ENCODE measurements around the gene SAMD3.
"Not testable (repeated sequence)": the region's sequence is repeated elsewhere in the genome, so short reads cannot be mapped to it uniquely, and the experiment has no call there.

SAMD3 gene

GRCh38 chr6:130138116-130138908, 84.4 kb downstream of the SAMD3 start:
- no peak for FAIRE-seq
- DNase-seq (ENCODE audit: insufficient read length, low spot score) = no peak

DNA sequence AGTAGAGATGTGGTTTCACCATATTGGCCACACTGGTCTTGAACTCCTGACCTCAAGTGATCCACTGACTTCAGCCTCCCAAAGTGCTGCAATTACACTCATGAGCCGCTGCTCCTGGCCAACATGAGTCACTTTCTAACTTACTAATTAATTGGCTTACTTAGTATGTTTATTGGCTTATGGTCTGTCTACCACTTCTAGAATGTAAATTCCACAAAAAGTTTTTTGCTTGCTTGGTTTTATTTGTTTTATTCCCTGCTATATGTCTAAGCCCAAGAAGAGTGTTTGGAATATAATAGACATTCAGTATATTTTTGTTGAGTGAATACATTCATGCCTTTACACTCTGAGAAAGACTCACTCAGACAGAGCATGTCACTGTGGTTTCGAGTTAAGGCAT, 86.0 kb downstream of the SAMD3 start:
- DNase-seq (ENCODE audit: insufficient read length, low spot score) (no peak), FAIRE-seq (no peak)

GRCh38 chr6:130134582-130134981, 88.2 kb downstream of the SAMD3 start:
- FAIRE-seq = no peak
- no peak for DNase-seq (ENCODE audit: insufficient read length, low spot score)

- DNase-seq (ENCODE audit: insufficient read length, low spot score) (no peak), FAIRE-seq (no peak)
Measured at GRCh38 chr6:130132286-130132701, 90.5 kb downstream of the SAMD3 start.

GRCh38 chr6:130129762-130130246, 92.9 kb downstream of the SAMD3 start:
- FAIRE-seq = no peak
- no peak for DNase-seq (ENCODE audit: insufficient read length, low spot score)

DNA sequence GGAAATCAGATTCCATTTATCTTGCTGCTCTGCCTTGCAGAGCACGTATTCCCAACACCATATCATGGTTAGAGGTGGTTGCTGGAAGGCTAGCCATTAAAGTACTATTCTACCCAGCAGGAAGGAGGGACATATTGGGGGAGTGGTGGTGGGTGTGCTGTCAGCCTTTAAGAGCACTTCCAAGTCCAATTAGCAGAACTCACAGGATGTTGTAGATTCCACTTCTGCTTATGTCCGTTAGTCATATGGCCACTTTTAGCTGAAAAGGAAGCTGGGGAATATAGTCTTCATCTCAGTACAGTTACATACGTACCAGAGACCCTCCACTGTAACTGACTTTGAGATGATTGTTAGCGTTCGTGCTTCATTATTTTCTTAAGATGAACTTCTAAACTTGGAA, 94.4 kb downstream of the SAMD3 start:
- FAIRE-seq (no peak), DNase-seq (ENCODE audit: insufficient read length, low spot score) (no peak)

GRCh38 chr6:130127195-130127594, 95.6 kb downstream of the SAMD3 start:
- no peak for FAIRE-seq
- no peak for DNase-seq (ENCODE audit: insufficient read length, low spot score)

DNA sequence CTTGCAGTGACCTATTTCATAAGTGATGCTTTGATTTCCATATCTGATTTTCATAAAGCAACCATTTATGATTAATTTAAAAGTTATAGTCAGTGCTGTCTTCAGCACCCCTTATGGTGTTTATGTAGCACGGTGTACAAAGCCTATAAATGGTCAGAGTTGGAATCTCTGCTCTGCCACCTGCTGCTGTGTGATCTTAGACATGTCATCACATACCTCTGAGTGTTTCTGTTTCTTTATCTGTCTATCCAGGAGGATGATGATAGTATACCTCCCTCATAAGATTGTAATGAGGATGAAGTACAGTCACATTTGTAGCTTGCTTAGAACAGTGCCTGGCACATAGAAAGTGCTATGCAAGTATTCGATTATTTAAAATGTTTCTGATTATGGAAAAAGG, 100.5 kb downstream of the SAMD3 start:
- DNase-seq (ENCODE audit: insufficient read length, low spot score) = no peak
- FAIRE-seq = no peak

GRCh38 chr6:130120731-130121130, 102.0 kb downstream of the SAMD3 start:
- FAIRE-seq (no peak), DNase-seq (ENCODE audit: insufficient read length, low spot score) (no peak)

- FAIRE-seq = no peak
- DNase-seq (ENCODE audit: insufficient read length, low spot score) = no peak
Measured at GRCh38 chr6:130119211-130119610, 103.5 kb downstream of the SAMD3 start.

GRCh38 chr6:130118236-130118635, 104.5 kb downstream of the SAMD3 start:
- FAIRE-seq (no peak), DNase-seq (ENCODE audit: insufficient read length, low spot score) (no peak)

GRCh38 chr6:130117187-130117701, 105.5 kb downstream of the SAMD3 start:
- not testable (repeated sequence) for FAIRE-seq

DNA sequence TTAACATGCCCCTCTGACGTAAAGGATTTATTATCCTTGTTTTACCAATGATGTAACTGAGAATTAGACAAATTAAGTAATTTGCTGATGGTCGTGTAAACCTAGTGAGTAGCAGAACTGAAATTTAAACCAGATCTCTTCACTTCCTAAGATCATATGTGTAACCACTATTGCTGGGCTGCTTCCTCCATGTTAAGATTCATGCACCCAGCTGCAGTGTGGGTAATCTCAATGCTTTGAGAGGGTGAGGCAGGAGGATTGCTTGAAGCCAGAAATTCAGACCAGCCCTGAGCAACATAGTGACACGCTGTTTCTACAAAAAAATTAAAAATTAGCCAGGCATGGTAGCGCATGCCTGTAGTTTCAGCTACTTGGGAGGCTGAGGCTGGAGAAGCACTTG, 106.5 kb downstream of the SAMD3 start:
- no peak for DNase-seq (ENCODE audit: insufficient read length, low spot score)
- no peak for FAIRE-seq

More at GRCh38 chr6:130117187-130117701, 105.5 kb downstream of the SAMD3 start:
- not testable (repeated sequence) for DNase-seq (ENCODE audit: insufficient read length, low spot score)

GRCh38 chr6:130115036-130115435, 107.7 kb downstream of the SAMD3 start:
- FAIRE-seq = no peak
- DNase-seq (ENCODE audit: insufficient read length, low spot score) = no peak

- FAIRE-seq = no peak
- DNase-seq (ENCODE audit: insufficient read length, low spot score) = no peak
Measured at GRCh38 chr6:130113201-130113710, 109.5 kb downstream of the SAMD3 start.

DNA sequence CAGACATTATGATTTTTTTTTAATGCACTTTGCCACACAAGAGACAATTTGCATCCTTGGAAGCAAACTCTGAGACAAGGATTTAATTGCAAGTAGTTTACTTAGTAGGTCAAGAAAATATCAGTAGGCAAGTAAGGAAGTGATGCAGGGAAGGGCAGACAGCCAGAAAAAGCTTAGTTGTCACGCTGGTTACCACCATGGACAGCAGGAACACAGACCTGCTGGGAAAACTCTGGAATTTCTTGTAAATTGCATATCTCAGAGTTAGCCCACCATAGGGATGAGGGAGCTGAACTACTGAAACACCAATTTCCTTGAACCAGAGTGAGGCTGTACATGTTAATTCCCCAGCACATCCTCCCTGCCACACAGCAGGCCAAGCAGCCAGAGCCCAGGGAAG, 111.7 kb downstream of the SAMD3 start:
- FAIRE-seq (no peak), DNase-seq (ENCODE audit: insufficient read length, low spot score) (no peak)

- FAIRE-seq = no peak
- DNase-seq (ENCODE audit: insufficient read length, low spot score) = no peak
Measured at GRCh38 chr6:130107710-130108109, 115.0 kb downstream of the SAMD3 start.

DNA sequence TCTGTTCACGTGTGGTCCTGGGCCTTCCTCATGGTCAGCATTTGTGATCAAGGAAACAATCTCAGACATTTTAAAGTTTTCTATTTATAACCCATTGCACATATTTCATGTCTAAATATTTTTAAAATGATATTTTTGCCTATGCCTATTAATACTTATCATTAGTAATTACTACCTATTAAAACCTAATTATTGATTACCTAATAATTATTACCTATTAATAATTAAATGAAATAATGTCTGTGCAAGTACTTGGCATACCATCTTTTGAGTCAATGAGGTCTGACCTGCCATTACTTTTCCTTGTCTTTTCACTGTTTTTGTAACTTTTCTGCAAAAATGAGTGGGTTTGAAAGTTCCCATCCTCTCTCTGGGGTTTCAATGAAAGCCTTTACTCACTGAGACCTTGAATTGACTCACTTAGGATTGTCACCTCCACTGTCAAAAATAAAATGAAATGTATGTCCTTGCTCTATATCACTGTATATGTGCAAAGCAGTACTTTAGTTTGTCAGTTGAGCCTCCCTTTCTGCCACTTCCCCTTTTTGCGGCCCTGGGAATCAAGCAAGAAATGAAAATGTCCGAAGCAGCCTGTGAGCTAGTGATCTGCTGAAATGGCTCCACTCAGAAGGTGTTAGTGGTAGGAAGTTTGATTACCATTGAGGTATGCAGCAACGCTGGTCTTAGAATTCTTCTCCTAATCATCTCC, 116.6 kb downstream of the SAMD3 start:
- no peak for DNase-seq (ENCODE audit: insufficient read length, low spot score)
- FAIRE-seq = no peak

GRCh38 chr6:130099119-130099518, 123.6 kb downstream of the SAMD3 start:
- no peak for FAIRE-seq
- DNase-seq (ENCODE audit: insufficient read length, low spot score) = no peak

DNA sequence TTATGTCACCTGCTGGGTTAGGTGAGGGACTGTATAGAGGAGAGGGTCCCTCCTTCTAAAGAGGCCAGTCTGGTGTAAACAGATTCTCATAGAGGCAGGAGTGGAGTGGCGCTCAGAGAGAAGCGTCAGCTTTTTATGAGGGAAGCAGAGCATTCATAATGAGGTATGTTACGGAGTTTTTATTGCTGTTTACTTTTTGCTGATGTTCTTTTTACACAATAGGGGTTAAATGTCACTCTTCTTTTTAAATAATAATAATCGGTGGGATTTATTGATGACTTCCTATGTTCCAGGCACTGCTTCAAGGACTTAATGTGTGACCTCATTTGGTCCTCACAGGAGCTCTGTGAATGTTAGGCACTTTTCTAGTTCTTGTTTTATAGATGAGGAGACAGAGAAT, 124.4 kb downstream of the SAMD3 start:
- DNase-seq (ENCODE audit: insufficient read length, low spot score) = no peak
- no peak for FAIRE-seq

Measured in HTR-8/SVneo (cell line).